ENCODE measurements around the gene BTG3. TPM values are rescaled to one million over a fixed set of nuclear protein-coding genes. Genes with fewer than 3 reads are reported as not detected.

BTG3 gene
- total RNA-seq, 1 experiment from 2014 or later: 32.3 TPM

DNA sequence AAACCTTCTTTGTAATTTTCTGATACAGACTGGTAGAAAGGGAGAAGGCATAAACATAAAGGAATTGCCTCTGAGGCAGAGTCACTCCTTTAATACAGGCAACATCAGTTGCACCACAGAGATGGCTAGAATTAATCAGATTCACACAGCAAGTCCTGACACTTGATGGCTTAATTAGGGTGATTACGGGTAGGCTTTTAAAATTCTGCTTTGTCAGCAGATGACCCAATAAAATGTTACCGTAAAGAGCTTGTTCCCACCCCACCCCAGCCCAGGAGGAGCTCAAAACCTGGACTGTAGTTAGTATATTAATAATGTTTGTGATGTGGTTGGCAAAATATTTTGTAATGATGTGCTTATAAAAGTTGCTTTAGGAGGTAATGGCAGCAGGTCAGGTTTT lies 9.3 kb upstream of the BTG3 start:
- BruUV-seq (replicated peaks): no TSS peak
- POLR2A ChIA-PET: no interaction called here

DNA sequence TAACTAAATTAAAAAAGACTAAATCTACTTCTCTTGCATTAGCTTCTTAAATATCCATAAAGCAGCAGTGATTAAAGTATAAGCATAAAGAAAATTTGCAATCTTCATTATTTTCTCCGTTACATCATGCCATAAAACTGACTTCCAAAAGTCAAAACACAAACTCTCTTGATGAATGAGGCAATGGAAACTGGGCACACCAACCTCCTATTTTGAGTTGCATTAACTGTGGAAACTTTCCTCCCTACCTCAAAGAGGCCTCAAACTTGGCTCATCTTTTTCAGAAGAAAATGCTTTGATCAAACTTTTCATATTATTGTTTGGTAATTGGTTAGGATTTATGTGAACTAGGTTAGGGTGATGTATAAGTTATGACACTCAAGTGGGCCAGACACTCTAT lies 4.1 kb upstream of the BTG3 start:
- H3K9me3 Mint-ChIP-seq (ENCODE audit: unreplicated experiment): no peaks in the 10 kb centered on the region
- Histone ChIP-seq H3K36me3 (ENCODE audit: control insufficient read depth, insufficient read depth, low read length) (no peaks in the 10 kb centered on the region), H3K4me3 (ENCODE audit: low read depth, low read length) (no peak overlapping the region), H3K27me3 (replicated peaks; ENCODE audit: control insufficient read depth, insufficient read depth, low read length) (no peaks in the 10 kb centered on the region), H3K4me1 (no peaks in the 10 kb centered on the region), H3K9me3 (no peaks in the 10 kb centered on the region)
- H3K27ac Mint-ChIP-seq (ENCODE audit: unreplicated experiment): no peak overlapping the region
- intact Hi-C loops (cut with micrococcal nuclease; ENCODE audit: unreplicated experiment): no loop called here
- POLR2A ChIA-PET: no interaction called here
- TF ChIP-seq, protein P1, sequence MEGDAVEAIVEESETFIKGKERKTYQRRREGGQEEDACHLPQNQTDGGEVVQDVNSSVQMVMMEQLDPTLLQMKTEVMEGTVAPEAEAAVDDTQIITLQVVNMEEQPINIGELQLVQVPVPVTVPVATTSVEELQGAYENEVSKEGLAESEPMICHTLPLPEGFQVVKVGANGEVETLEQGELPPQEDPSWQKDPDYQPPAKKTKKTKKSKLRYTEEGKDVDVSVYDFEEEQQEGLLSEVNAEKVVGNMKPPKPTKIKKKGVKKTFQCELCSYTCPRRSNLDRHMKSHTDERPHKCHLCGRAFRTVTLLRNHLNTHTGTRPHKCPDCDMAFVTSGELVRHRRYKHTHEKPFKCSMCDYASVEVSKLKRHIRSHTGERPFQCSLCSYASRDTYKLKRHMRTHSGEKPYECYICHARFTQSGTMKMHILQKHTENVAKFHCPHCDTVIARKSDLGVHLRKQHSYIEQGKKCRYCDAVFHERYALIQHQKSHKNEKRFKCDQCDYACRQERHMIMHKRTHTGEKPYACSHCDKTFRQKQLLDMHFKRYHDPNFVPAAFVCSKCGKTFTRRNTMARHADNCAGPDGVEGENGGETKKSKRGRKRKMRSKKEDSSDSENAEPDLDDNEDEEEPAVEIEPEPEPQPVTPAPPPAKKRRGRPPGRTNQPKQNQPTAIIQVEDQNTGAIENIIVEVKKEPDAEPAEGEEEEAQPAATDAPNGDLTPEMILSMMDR (IDR thresholded peaks at IDR 0.05; ENCODE audit: insufficient read depth in 1 of 2, low read depth in 1 of 2, low read length in 1 of 2, severe bottlenecking in 1 of 2, unreplicated experiment in 1 of 2): no peak
- no peak for DNase-seq
- no peak overlapping the region for H3K4me3 Mint-ChIP-seq (ENCODE audit: unreplicated experiment)
- CTCF ChIA-PET: no interaction called here
- H3K4me1 Mint-ChIP-seq (ENCODE audit: low read depth, unreplicated experiment): no peaks in the 10 kb centered on the region
- H3K36me3 Mint-ChIP-seq (ENCODE audit: insufficient read depth, unreplicated experiment): peaks cover 2% of the 10 kb centered on the region
- BruUV-seq (replicated peaks): no TSS peak
- H3K27me3 Mint-ChIP-seq (ENCODE audit: insufficient read depth, unreplicated experiment): no peaks in the 10 kb centered on the region

More for the DNA sequence above, 9.3 kb upstream of the BTG3 start:
- H3K27me3 Mint-ChIP-seq (ENCODE audit: insufficient read depth, unreplicated experiment): peaks cover 12% of the 10 kb centered on the region
- H3K4me1 Mint-ChIP-seq (ENCODE audit: low read depth, unreplicated experiment): peaks cover 11% of the 10 kb centered on the region
- H3K27ac Mint-ChIP-seq (ENCODE audit: unreplicated experiment): no peak overlapping the region
- no peak overlapping the region for H3K4me3 Mint-ChIP-seq (ENCODE audit: unreplicated experiment)
- Histone ChIP-seq H3K27me3 (replicated peaks; ENCODE audit: control insufficient read depth, insufficient read depth, low read length) (no peaks in the 10 kb centered on the region), H3K9me3 (no peaks in the 10 kb centered on the region), H3K4me1 (no peaks in the 10 kb centered on the region), H3K4me3 (ENCODE audit: low read depth, low read length) (no peak overlapping the region), H3K36me3 (ENCODE audit: control insufficient read depth, insufficient read depth, low read length) (no peaks in the 10 kb centered on the region)
- TF ChIP-seq, protein P1 (IDR thresholded peaks at IDR 0.05; ENCODE audit: insufficient read depth in 1 of 2, low read depth in 1 of 2, low read length in 1 of 2, severe bottlenecking in 1 of 2, unreplicated experiment in 1 of 2): no peak
- no peaks in the 10 kb centered on the region for H3K36me3 Mint-ChIP-seq (ENCODE audit: insufficient read depth, unreplicated experiment)
- no peak for DNase-seq
- CTCF ChIA-PET: no interaction called here
- intact Hi-C loops (cut with micrococcal nuclease; ENCODE audit: unreplicated experiment): no loop called here
- no peaks in the 10 kb centered on the region for H3K9me3 Mint-ChIP-seq (ENCODE audit: unreplicated experiment)

DNA sequence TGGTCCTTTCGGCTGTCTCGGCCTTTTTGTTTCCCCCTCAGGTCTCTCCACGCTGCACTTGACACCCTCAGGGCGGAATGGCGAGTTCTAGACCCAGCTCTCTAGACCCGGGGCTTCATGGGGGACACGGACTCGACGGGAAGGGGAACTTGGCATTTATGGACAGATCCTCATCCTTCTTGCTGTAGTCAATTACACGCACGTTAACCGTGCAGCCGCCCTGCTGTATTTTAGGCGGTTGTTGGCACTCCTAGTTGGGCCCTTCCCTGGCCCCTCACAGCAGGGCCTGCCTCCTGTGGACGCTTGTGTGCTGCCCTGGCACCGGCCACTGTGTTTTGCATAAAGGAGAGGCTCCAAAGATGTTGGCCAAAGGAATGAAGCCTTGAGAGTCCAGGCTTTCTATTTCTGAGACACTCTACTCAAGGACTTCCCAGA lies 558 bp upstream of the BTG3 start:
- Histone ChIP-seq H3K36me3 (ENCODE audit: control insufficient read depth, insufficient read depth, low read length) (no peaks in the 10 kb centered on the region), H3K4me1 (0 out of 2 replicates have a peak, but pooled peaks cover 8% of the 10 kb centered on the region), H3K9me3 (no peaks in the 10 kb centered on the region), H3K27me3 (replicated peaks; ENCODE audit: control insufficient read depth, insufficient read depth, low read length) (no peaks in the 10 kb centered on the region), H3K4me3 (ENCODE audit: low read depth, low read length) (peak overlapping the region; percentile 90)
- BruUV-seq (replicated peaks): no TSS peak
- DNase-seq: peak in 1 of 2 experiments; percentile 34
- intact Hi-C loops (cut with micrococcal nuclease; ENCODE audit: unreplicated experiment): loop anchor here (5.0 kb wide), 1 partner anchor 49 kb away; no protein-coding TSS in a partner anchor
- Mint-ChIP-seq H3K36me3 (ENCODE audit: insufficient read depth, unreplicated experiment) (peaks cover 26% of the 10 kb centered on the region), H3K4me1 (ENCODE audit: low read depth, unreplicated experiment) (no peaks in the 10 kb centered on the region), H3K4me3 (ENCODE audit: unreplicated experiment) (peak overlapping the region; percentile 95), H3K27ac (ENCODE audit: unreplicated experiment) (no peak overlapping the region), H3K9me3 (ENCODE audit: unreplicated experiment) (no peaks in the 10 kb centered on the region), H3K27me3 (ENCODE audit: insufficient read depth, unreplicated experiment) (no peaks in the 10 kb centered on the region)
- TF ChIP-seq, protein P1 (IDR thresholded peaks at IDR 0.05; ENCODE audit: insufficient read depth in 1 of 2, low read depth in 1 of 2, low read length in 1 of 2, severe bottlenecking in 1 of 2, unreplicated experiment in 1 of 2): no peak
- ChIA-PET POLR2A (no interaction called here), CTCF (no interaction called here)
